Activated gamma-delta T cell (primary cell): ENCODE results near the gene CCDC188.

ENCODE experiments used
- DNase-seq: peaks from one replicate; lab custom pipeline; 2025; lab: John Stamatoyannopoulos, UW

CCDC188 gene

GRCh38 chr22:20135265-20135664 is 15.6 kb downstream of the CCDC188 start:
- no peak for DNase-seq

GRCh38 chr22:20133930-20134549 is 16.8 kb downstream of the CCDC188 start:
- no peak for DNase-seq

- no peak for DNase-seq
Measured at GRCh38 chr22:20132686-20133246, 18.1 kb downstream of the CCDC188 start.

- DNase-seq = peak; percentile 43
Measured at GRCh38 chr22:20131859-20132685, 18.8 kb downstream of the CCDC188 start.

- DNase-seq = peak; percentile 47
Measured at GRCh38 chr22:20131597-20131858, 19.3 kb downstream of the CCDC188 start, which contains the start of gene ZDHHC8. ZDHHC8 (plus strand) TSS chr22:20131804; CDS start chr22:20131948, 144 bp downstream.

- DNase-seq = peak; percentile 64
Measured at GRCh38 chr22:20130731-20131596, 19.9 kb downstream of the CCDC188 start.

- no peak for DNase-seq
Measured at GRCh38 chr22:20130319-20130718, 20.5 kb downstream of the CCDC188 start.

- DNase-seq = no peak
Measured at GRCh38 chr22:20129747-20130014, 21.2 kb downstream of the CCDC188 start.

- DNase-seq = no peak
Measured at GRCh38 chr22:20128902-20129746, 21.7 kb downstream of the CCDC188 start.

GRCh38 chr22:20128619-20128901 is 22.3 kb downstream of the CCDC188 start:
- DNase-seq = no peak

- no peak for DNase-seq
Measured at GRCh38 chr22:20127869-20128618, 22.8 kb downstream of the CCDC188 start.

- no peak for DNase-seq
Measured at GRCh38 chr22:20127318-20127868, 23.5 kb downstream of the CCDC188 start.

- DNase-seq = no peak
Measured at GRCh38 chr22:20126284-20127029, 24.4 kb downstream of the CCDC188 start.

GRCh38 chr22:20125201-20126174 is 25.4 kb downstream of the CCDC188 start:
- DNase-seq = no peak

GRCh38 chr22:20124083-20124787 is 26.6 kb downstream of the CCDC188 start:
- no peak for DNase-seq

- no peak for DNase-seq
Measured at GRCh38 chr22:20123366-20124082, 27.3 kb downstream of the CCDC188 start.

GRCh38 chr22:20121856-20122415 is 28.9 kb downstream of the CCDC188 start:
- no peak for DNase-seq
